ENCODE measurements around the gene ATP6V0A4. TPM values are rescaled to one million over a fixed set of nuclear protein-coding genes. Genes with fewer than 3 reads are reported as not detected.
A peak's percentile ranks its signal among the peaks of the same experiment; 100 is the strongest.

ATP6V0A4 gene
- total RNA-seq, 1 experiment from 2014 or later = 1.1 TPM

DNA sequence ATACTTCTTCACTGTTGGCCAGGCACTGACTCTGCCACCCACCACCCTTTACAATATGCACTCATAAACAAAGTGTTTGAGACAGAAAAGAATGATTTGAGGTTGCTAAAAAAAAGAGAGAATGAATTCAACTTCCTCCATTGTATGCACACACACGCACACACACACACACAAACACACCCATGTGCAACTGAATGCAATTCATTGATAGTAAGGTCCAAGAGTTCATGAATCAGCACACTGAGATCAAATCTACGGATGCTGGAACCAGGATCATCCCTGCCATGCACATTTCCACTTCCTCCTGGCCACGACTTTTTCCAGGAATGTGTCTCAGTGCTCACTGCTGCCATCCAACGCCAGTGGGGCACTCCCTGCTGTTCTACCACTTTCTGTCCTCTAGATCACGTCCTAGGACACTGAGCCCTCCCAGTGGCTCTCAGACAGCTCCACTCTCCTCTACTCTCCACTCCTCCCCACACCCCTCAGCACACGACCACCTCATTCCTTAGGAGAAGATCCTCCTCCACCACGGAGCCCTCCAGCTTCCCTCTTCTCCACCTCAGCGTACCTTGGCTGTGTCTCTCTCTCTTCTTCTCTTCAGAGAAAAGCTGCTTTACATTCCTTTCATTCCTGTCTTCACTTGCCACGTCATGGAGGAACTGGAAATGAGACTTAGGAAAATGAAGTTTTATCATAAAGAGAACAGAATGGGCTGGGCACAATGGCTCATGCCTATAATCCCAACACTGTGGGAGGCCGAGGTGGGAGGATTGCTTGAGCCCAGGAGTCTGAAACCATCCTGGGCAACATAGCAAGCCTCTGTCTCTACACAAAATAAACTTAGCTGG lies 12.2 kb downstream of the ATP6V0A4 start:
- ChIA-PET CTCF (interaction anchor here (0.5 to 0.9 kb wide), 2 partner anchors 12 to 100 kb away, joined by 5 to 7 read pairs; no protein-coding TSS in a partner anchor), POLR2A (interaction anchor here (0.7 kb wide), 1 partner anchor 544 kb away, joined by 5 read pairs; no protein-coding TSS in a partner anchor)
- H3K36me3 Mint-ChIP-seq = peaks cover 5% of the 10 kb centered on the region
- DNase-seq (ENCODE audit: low spot score) (no peak), ATAC-seq (peak; percentile 44; the same call in 1 of the 2 replicates)
- peak overlapping the region; percentile 31; the same call in 1 of the 2 replicates for H3K27ac Mint-ChIP-seq
- H3K4me1 Mint-ChIP-seq = peaks cover 6% of the 10 kb centered on the region
- no peak overlapping the region for H3K4me3 Mint-ChIP-seq
- peaks cover 18% of the 10 kb centered on the region for H3K9me3 Mint-ChIP-seq
- TF ChIP-seq GABPB1 (CRISPR knock-in tag; IDR thresholded peaks at IDR 0.05) (no peak), ZNF317 (CRISPR knock-in tag; IDR thresholded peaks at IDR 0.05; ENCODE audit: borderline replicate concordance, low read depth) (no peak), SMAD4 (CRISPR knock-in tag; IDR thresholded peaks at IDR 0.05) (no peak), OVOL2 (CRISPR knock-in tag; IDR thresholded peaks at IDR 0.05; ENCODE audit: borderline replicate concordance) (no peak)
- TF ChIP-seq, protein P1, sequence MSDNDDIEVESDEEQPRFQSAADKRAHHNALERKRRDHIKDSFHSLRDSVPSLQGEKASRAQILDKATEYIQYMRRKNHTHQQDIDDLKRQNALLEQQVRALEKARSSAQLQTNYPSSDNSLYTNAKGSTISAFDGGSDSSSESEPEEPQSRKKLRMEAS (CRISPR knock-in tag; IDR thresholded peaks at IDR 0.05) = no peak
- TF ChIP-seq, protein P2, sequence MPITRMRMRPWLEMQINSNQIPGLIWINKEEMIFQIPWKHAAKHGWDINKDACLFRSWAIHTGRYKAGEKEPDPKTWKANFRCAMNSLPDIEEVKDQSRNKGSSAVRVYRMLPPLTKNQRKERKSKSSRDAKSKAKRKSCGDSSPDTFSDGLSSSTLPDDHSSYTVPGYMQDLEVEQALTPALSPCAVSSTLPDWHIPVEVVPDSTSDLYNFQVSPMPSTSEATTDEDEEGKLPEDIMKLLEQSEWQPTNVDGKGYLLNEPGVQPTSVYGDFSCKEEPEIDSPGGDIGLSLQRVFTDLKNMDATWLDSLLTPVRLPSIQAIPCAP (CRISPR knock-in tag; IDR thresholded peaks at IDR 0.05) = no peak
- TF ChIP-seq, protein P3, sequence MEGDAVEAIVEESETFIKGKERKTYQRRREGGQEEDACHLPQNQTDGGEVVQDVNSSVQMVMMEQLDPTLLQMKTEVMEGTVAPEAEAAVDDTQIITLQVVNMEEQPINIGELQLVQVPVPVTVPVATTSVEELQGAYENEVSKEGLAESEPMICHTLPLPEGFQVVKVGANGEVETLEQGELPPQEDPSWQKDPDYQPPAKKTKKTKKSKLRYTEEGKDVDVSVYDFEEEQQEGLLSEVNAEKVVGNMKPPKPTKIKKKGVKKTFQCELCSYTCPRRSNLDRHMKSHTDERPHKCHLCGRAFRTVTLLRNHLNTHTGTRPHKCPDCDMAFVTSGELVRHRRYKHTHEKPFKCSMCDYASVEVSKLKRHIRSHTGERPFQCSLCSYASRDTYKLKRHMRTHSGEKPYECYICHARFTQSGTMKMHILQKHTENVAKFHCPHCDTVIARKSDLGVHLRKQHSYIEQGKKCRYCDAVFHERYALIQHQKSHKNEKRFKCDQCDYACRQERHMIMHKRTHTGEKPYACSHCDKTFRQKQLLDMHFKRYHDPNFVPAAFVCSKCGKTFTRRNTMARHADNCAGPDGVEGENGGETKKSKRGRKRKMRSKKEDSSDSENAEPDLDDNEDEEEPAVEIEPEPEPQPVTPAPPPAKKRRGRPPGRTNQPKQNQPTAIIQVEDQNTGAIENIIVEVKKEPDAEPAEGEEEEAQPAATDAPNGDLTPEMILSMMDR (IDR thresholded peaks at IDR 0.05) = no peak
- TF ChIP-seq, protein P4, sequence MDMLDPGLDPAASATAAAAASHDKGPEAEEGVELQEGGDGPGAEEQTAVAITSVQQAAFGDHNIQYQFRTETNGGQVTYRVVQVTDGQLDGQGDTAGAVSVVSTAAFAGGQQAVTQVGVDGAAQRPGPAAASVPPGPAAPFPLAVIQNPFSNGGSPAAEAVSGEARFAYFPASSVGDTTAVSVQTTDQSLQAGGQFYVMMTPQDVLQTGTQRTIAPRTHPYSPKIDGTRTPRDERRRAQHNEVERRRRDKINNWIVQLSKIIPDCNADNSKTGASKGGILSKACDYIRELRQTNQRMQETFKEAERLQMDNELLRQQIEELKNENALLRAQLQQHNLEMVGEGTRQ (CRISPR knock-in tag; IDR thresholded peaks at IDR 0.05) = no peak
- TF ChIP-seq, protein P5, sequence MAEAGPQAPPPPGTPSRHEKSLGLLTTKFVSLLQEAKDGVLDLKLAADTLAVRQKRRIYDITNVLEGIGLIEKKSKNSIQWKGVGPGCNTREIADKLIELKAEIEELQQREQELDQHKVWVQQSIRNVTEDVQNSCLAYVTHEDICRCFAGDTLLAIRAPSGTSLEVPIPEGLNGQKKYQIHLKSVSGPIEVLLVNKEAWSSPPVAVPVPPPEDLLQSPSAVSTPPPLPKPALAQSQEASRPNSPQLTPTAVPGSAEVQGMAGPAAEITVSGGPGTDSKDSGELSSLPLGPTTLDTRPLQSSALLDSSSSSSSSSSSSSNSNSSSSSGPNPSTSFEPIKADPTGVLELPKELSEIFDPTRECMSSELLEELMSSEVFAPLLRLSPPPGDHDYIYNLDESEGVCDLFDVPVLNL (CRISPR knock-in tag; IDR thresholded peaks at IDR 0.05; ENCODE audit: borderline replicate concordance, low read depth) = no peak
- TF ChIP-seq, protein P6, sequence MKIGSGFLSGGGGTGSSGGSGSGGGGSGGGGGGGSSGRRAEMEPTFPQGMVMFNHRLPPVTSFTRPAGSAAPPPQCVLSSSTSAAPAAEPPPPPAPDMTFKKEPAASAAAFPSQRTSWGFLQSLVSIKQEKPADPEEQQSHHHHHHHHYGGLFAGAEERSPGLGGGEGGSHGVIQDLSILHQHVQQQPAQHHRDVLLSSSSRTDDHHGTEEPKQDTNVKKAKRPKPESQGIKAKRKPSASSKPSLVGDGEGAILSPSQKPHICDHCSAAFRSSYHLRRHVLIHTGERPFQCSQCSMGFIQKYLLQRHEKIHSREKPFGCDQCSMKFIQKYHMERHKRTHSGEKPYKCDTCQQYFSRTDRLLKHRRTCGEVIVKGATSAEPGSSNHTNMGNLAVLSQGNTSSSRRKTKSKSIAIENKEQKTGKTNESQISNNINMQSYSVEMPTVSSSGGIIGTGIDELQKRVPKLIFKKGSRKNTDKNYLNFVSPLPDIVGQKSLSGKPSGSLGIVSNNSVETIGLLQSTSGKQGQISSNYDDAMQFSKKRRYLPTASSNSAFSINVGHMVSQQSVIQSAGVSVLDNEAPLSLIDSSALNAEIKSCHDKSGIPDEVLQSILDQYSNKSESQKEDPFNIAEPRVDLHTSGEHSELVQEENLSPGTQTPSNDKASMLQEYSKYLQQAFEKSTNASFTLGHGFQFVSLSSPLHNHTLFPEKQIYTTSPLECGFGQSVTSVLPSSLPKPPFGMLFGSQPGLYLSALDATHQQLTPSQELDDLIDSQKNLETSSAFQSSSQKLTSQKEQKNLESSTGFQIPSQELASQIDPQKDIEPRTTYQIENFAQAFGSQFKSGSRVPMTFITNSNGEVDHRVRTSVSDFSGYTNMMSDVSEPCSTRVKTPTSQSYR (CRISPR knock-in tag; IDR thresholded peaks at IDR 0.05) = no peak
- no peaks in the 10 kb centered on the region; the same call in 1 of the 2 replicates for H3K27me3 Mint-ChIP-seq (ENCODE audit: low read depth)

DNA sequence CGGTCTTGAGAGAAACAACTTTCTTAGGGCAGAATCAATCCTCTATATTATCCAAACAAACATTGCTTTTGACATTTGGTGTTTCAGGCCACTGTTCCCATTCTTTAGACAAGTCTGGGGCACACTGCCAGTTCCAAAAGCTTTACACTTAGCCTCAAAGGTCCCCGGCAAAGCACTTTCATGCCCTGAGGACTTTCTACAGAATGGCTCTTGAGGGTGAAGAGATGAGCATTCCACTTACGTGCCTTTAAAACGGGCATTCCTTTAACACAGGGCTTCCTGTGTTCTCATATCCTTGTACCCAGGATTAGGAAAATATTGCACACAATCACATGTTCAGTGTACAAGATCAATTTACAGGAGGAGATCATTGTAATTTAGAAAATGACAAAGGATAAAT lies 13.3 kb downstream of the ATP6V0A4 start:
- Mint-ChIP-seq H3K27ac (no peak overlapping the region), H3K9me3 (peaks cover 18% of the 10 kb centered on the region), H3K27me3 (ENCODE audit: low read depth) (no peaks in the 10 kb centered on the region; the same call in 1 of the 2 replicates), H3K4me3 (no peak overlapping the region), H3K4me1 (peaks cover 6% of the 10 kb centered on the region), H3K36me3 (peaks cover 5% of the 10 kb centered on the region)
- TF ChIP-seq, protein P7, sequence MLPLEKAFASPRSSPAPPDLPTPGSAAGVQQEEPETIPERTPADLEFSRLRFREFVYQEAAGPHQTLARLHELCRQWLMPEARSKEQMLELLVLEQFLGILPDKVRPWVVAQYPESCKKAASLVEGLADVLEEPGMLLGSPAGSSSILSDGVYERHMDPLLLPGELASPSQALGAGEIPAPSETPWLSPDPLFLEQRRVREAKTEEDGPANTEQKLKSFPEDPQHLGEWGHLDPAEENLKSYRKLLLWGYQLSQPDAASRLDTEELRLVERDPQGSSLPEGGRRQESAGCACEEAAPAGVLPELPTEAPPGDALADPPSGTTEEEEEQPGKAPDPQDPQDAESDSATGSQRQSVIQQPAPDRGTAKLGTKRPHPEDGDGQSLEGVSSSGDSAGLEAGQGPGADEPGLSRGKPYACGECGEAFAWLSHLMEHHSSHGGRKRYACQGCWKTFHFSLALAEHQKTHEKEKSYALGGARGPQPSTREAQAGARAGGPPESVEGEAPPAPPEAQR (CRISPR knock-in tag; IDR thresholded peaks at IDR 0.05) = no peak
- TF ChIP-seq ZNF396 (CRISPR knock-in tag; IDR thresholded peaks at IDR 0.05; ENCODE audit: borderline replicate concordance) = no peak
- POLR2A ChIA-PET = no interaction called here
- CTCF ChIA-PET = interaction anchor here (0.5 kb wide), 1 partner anchor 99 kb away, joined by 7 read pairs; no protein-coding TSS in a partner anchor
- no peak for ATAC-seq
- DNase-seq (ENCODE audit: low spot score) = no peak
